ENCODE results near the gene ATP6V1C2. TPM values are rescaled to one million over a fixed set of nuclear protein-coding genes. Genes with fewer than 3 reads are reported as not detected.

ATP6V1C2 gene
- total RNA-seq, 1 experiment from 2014 or later, result 0.40 TPM

DNA sequence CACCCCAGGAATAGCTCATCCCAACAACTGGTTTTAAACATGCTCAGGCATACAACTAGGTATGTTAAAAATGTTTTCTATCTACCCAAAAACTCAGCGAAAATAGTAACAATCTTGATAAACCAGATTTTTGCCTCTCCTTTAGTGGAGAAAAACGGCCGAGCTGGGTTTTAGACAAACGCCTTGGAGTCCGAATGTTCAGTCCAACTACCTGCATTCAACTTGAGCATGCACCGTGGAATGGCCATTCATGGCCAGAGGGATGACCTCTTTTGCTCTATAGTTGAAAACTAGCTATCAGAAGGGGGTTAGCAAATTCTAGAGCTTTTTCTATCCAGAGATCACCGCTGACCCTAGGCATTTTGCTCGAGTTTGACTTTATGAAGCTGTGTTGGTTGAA is 60.3 kb downstream of the ATP6V1C2 start:
- BruUV-seq (replicated peaks), result no TSS peak
- no peaks in the 10 kb centered on the region for H3K9me3 ChIP-seq (ENCODE audit: low read length)
- no peak for ATAC-seq
- peaks cover 13% of the 10 kb centered on the region; the same call in 1 of the 2 replicates for H4K20me1 ChIP-seq (ENCODE audit: low read length)
- no peaks in the 10 kb centered on the region for H3F3A ChIP-seq (ENCODE audit: low read length, unreplicated experiment)
- ChIA-PET POLR2A (ENCODE audit: unreplicated experiment) (no interaction called here), CTCF (no interaction called here)
- TF ChIP-seq, protein P1, sequence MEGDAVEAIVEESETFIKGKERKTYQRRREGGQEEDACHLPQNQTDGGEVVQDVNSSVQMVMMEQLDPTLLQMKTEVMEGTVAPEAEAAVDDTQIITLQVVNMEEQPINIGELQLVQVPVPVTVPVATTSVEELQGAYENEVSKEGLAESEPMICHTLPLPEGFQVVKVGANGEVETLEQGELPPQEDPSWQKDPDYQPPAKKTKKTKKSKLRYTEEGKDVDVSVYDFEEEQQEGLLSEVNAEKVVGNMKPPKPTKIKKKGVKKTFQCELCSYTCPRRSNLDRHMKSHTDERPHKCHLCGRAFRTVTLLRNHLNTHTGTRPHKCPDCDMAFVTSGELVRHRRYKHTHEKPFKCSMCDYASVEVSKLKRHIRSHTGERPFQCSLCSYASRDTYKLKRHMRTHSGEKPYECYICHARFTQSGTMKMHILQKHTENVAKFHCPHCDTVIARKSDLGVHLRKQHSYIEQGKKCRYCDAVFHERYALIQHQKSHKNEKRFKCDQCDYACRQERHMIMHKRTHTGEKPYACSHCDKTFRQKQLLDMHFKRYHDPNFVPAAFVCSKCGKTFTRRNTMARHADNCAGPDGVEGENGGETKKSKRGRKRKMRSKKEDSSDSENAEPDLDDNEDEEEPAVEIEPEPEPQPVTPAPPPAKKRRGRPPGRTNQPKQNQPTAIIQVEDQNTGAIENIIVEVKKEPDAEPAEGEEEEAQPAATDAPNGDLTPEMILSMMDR (conservative IDR thresholded peaks at IDR 0.05; ENCODE audit: low read depth, low read length), result no peak
- TF ChIP-seq EZH2phosphoT487 (IDR thresholded peaks at IDR 0.05; ENCODE audit: borderline replicate concordance, low read length) (no peak), EZH2 (IDR thresholded peaks at IDR 0.05; ENCODE audit: low read length, unreplicated experiment) (no peak)
- no peak overlapping the region for H3K4me2 ChIP-seq (ENCODE audit: low read length)
- no peak overlapping the region for H3K9ac ChIP-seq (ENCODE audit: low read length)
- H3K27ac ChIP-seq (ENCODE audit: low read length), result no peak overlapping the region
- H3K36me3 ChIP-seq (ENCODE audit: low read depth, low read length), result peaks cover 51% of the 10 kb centered on the region
- no peak for DNase-seq
- H3K4me1 ChIP-seq (ENCODE audit: insufficient read depth, low read length), result peaks cover 15% of the 10 kb centered on the region
- no peak overlapping the region for H3K4me3 ChIP-seq (ENCODE audit: low read length)
- H2AFZ ChIP-seq (ENCODE audit: low read length), result no peak overlapping the region
- H3K27me3 ChIP-seq (ENCODE audit: low read length), result no peaks in the 10 kb centered on the region
- H3K79me2 ChIP-seq (ENCODE audit: low read length), result no peaks in the 10 kb centered on the region; the same call in 1 of the 2 replicates
- intact Hi-C loops (cut with micrococcal nuclease), result loop anchor here (5.0 kb wide), 1 partner anchor 74 kb away; no protein-coding TSS in a partner anchor
- H3K9me2 ChIP-seq (replicated peaks; ENCODE audit: low read length), result no peaks in the 10 kb centered on the region

DNA sequence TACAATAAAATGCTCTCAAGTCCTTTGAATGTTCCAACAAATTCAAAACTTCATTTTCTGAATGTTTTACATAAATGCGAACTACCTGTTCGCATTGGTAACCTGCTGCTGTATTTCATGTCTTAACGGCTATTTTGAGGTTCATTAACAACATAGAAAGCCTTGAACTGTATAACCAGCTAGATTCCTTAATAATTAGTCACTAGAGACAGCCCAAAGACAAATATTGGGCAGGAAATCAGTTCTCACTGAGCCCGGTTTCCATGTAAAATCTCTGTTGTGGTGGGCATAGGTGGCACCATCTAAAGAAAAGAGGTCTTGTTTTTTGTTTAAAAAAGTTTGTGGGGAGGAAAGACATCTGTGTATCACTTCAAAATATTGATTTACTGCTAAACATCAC is 62.0 kb downstream of the ATP6V1C2 start:
- Histone ChIP-seq H3K36me3 (ENCODE audit: low read depth, low read length) (peaks cover 65% of the 10 kb centered on the region), H3K79me2 (ENCODE audit: low read length) (no peaks in the 10 kb centered on the region; the same call in 1 of the 2 replicates), H3F3A (ENCODE audit: low read length, unreplicated experiment) (no peaks in the 10 kb centered on the region), H2AFZ (ENCODE audit: low read length) (no peak overlapping the region), H3K9me3 (ENCODE audit: low read length) (no peaks in the 10 kb centered on the region), H3K9me2 (replicated peaks; ENCODE audit: low read length) (no peaks in the 10 kb centered on the region), H3K9ac (ENCODE audit: low read length) (no peak overlapping the region), H4K20me1 (ENCODE audit: low read length) (peaks cover 13% of the 10 kb centered on the region; the same call in 1 of the 2 replicates), H3K4me3 (ENCODE audit: low read length) (no peak overlapping the region), H3K27me3 (ENCODE audit: low read length) (no peaks in the 10 kb centered on the region), H3K4me1 (ENCODE audit: insufficient read depth, low read length) (peaks cover 15% of the 10 kb centered on the region), H3K4me2 (ENCODE audit: low read length) (peak overlapping the region; percentile 33), H3K27ac (ENCODE audit: low read length) (no peak overlapping the region)
- intact Hi-C loops (cut with micrococcal nuclease), result loop anchor here (5.0 kb wide), 1 partner anchor 76 kb away; no protein-coding TSS in a partner anchor
- TF ChIP-seq EZH2 (IDR thresholded peaks at IDR 0.05; ENCODE audit: low read length, unreplicated experiment) (no peak), EZH2phosphoT487 (IDR thresholded peaks at IDR 0.05; ENCODE audit: borderline replicate concordance, low read length) (no peak)
- TF ChIP-seq, protein P1 (conservative IDR thresholded peaks at IDR 0.05; ENCODE audit: low read depth, low read length), result no peak
- ChIA-PET POLR2A (ENCODE audit: unreplicated experiment) (no interaction called here), CTCF (no interaction called here)
- peak; percentile 81 for ATAC-seq
- DNase-seq, result peak; percentile 72
- TSS peak; percentile 68 for BruUV-seq (replicated peaks)

GRCh38 chr2:10784719-10785118 is 63.3 kb downstream of the ATP6V1C2 start:
- no peak overlapping the region for H3K9ac ChIP-seq (ENCODE audit: low read length)
- no peak overlapping the region for H2AFZ ChIP-seq (ENCODE audit: low read length)
- H3F3A ChIP-seq (ENCODE audit: low read length, unreplicated experiment), result no peaks in the 10 kb centered on the region
- H3K79me2 ChIP-seq (ENCODE audit: low read length), result no peaks in the 10 kb centered on the region; the same call in 1 of the 2 replicates
- no peaks in the 10 kb centered on the region for H3K27me3 ChIP-seq (ENCODE audit: low read length)
- no TSS peak for BruUV-seq (replicated peaks)
- ATAC-seq (no peak), DNase-seq (no peak)
- H3K9me2 ChIP-seq (replicated peaks; ENCODE audit: low read length), result no peaks in the 10 kb centered on the region
- H3K27ac ChIP-seq (ENCODE audit: low read length), result no peak overlapping the region
- no peaks in the 10 kb centered on the region for H3K9me3 ChIP-seq (ENCODE audit: low read length)
- H3K4me1 ChIP-seq (ENCODE audit: insufficient read depth, low read length), result peaks cover 15% of the 10 kb centered on the region
- no peak overlapping the region for H3K4me3 ChIP-seq (ENCODE audit: low read length)
- H3K4me2 ChIP-seq (ENCODE audit: low read length), result no peak overlapping the region
- H4K20me1 ChIP-seq (ENCODE audit: low read length), result peaks cover 13% of the 10 kb centered on the region; the same call in 1 of the 2 replicates
- CTCF ChIA-PET, result no interaction called here
- H3K36me3 ChIP-seq (ENCODE audit: low read depth, low read length), result peaks cover 78% of the 10 kb centered on the region
- TF ChIP-seq EZH2phosphoT487 (IDR thresholded peaks at IDR 0.05; ENCODE audit: borderline replicate concordance, low read length) (no peak), EZH2 (IDR thresholded peaks at IDR 0.05; ENCODE audit: low read length, unreplicated experiment) (no peak)
- TF ChIP-seq, protein P1 (conservative IDR thresholded peaks at IDR 0.05; ENCODE audit: low read depth, low read length), result no peak
- POLR2A ChIA-PET (ENCODE audit: unreplicated experiment), result no interaction called here
- intact Hi-C loops (cut with micrococcal nuclease), result loop anchor here (5.0 kb wide), 1 partner anchor 77 kb away; no protein-coding TSS in a partner anchor
